Measurements from ENCODE around the gene WWOX. TPM values are rescaled to one million over a fixed set of nuclear protein-coding genes. Genes with fewer than 3 reads are reported as not detected.

The WWOX gene
- total RNA-seq, 1 donor from 2014 or later, result 43.2 TPM

GRCh38 chr16:79064256-79064972 is 965.0 kb downstream of the WWOX start:
- Mint-ChIP-seq H3K4me1 (ENCODE audit: low read depth) (peaks cover 7% of the 10 kb centered on the region), H3K9me3 (ENCODE audit: low read depth) (no peaks in the 10 kb centered on the region), H3K27ac (no peak overlapping the region), H3K4me3 (ENCODE audit: low read depth) (no peak overlapping the region), H3K27me3 (peaks cover 44% of the 10 kb centered on the region), H3K36me3 (ENCODE audit: insufficient read depth) (no peaks in the 10 kb centered on the region)
- DNase-seq (ENCODE audit: low spot score, unreplicated experiment), result no peak
- TF ChIP-seq, protein P1, sequence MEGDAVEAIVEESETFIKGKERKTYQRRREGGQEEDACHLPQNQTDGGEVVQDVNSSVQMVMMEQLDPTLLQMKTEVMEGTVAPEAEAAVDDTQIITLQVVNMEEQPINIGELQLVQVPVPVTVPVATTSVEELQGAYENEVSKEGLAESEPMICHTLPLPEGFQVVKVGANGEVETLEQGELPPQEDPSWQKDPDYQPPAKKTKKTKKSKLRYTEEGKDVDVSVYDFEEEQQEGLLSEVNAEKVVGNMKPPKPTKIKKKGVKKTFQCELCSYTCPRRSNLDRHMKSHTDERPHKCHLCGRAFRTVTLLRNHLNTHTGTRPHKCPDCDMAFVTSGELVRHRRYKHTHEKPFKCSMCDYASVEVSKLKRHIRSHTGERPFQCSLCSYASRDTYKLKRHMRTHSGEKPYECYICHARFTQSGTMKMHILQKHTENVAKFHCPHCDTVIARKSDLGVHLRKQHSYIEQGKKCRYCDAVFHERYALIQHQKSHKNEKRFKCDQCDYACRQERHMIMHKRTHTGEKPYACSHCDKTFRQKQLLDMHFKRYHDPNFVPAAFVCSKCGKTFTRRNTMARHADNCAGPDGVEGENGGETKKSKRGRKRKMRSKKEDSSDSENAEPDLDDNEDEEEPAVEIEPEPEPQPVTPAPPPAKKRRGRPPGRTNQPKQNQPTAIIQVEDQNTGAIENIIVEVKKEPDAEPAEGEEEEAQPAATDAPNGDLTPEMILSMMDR (IDR thresholded peaks at IDR 0.05; ENCODE audit: unreplicated experiment), result no peak

DNA sequence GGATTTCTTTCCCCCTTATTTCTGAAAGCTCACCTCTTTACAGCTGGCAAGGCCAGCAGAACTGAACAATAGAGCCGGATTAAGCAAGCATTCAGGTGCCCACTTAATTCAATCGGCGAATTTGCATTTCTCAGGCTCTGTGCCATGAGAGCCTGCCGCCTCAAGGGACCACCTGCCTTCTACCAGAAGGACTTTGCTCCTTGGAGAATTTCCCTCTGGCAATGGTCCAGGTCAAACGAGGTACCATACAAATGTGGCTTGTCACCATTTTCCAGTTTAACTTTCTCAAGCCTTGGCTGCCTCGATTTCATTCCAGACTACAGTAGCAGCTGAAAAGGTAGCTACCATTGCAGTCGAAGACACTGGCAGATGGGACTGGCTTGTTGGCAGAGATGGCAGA is 967.1 kb downstream of the WWOX start:
- Mint-ChIP-seq H3K36me3 (ENCODE audit: insufficient read depth) (no peaks in the 10 kb centered on the region), H3K27ac (no peak overlapping the region), H3K9me3 (ENCODE audit: low read depth) (no peaks in the 10 kb centered on the region), H3K4me1 (ENCODE audit: low read depth) (peaks cover 12% of the 10 kb centered on the region), H3K4me3 (ENCODE audit: low read depth) (no peak overlapping the region), H3K27me3 (peaks cover 45% of the 10 kb centered on the region)
- TF ChIP-seq, protein P1 (IDR thresholded peaks at IDR 0.05; ENCODE audit: unreplicated experiment), result no peak
- DNase-seq (ENCODE audit: low spot score, unreplicated experiment), result no peak

GRCh38 chr16:79067600-79067999 is 968.1 kb downstream of the WWOX start:
- no peaks in the 10 kb centered on the region for H3K36me3 Mint-ChIP-seq (ENCODE audit: insufficient read depth)
- no peak overlapping the region for H3K4me3 Mint-ChIP-seq (ENCODE audit: low read depth)
- H3K9me3 Mint-ChIP-seq (ENCODE audit: low read depth), result no peaks in the 10 kb centered on the region
- DNase-seq (ENCODE audit: low spot score, unreplicated experiment), result no peak
- H3K27ac Mint-ChIP-seq, result no peak overlapping the region
- peaks cover 12% of the 10 kb centered on the region for H3K4me1 Mint-ChIP-seq (ENCODE audit: low read depth)
- TF ChIP-seq, protein P1 (IDR thresholded peaks at IDR 0.05; ENCODE audit: unreplicated experiment), result no peak
- H3K27me3 Mint-ChIP-seq, result peaks cover 43% of the 10 kb centered on the region

DNA sequence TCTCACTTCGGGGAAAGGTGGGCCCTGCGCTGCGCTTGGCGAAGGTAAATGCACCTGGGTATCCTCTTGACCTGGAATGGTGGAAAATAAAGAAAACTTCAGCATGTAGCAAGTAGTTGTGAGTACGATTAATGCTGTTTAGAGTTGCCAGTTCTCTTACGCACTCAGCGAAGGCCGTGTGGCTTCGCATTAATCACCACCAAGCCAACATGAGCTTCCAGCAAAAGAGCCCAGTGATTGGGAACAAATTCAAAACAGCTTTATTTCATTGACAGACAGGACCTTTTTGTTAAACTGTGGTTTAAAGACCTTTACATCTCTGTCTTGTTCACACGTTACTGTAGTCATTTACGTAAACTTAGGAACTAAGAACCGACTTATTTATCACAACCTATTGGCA is 969.7 kb downstream of the WWOX start:
- H3K36me3 Mint-ChIP-seq (ENCODE audit: insufficient read depth), result no peaks in the 10 kb centered on the region
- H3K27me3 Mint-ChIP-seq, result peaks cover 40% of the 10 kb centered on the region
- DNase-seq (ENCODE audit: low spot score, unreplicated experiment), result no peak
- H3K4me1 Mint-ChIP-seq (ENCODE audit: low read depth), result peaks cover 12% of the 10 kb centered on the region
- H3K4me3 Mint-ChIP-seq (ENCODE audit: low read depth), result no peak overlapping the region
- H3K27ac Mint-ChIP-seq, result no peak overlapping the region
- no peaks in the 10 kb centered on the region for H3K9me3 Mint-ChIP-seq (ENCODE audit: low read depth)
- TF ChIP-seq, protein P1 (IDR thresholded peaks at IDR 0.05; ENCODE audit: unreplicated experiment), result no peak

DNA sequence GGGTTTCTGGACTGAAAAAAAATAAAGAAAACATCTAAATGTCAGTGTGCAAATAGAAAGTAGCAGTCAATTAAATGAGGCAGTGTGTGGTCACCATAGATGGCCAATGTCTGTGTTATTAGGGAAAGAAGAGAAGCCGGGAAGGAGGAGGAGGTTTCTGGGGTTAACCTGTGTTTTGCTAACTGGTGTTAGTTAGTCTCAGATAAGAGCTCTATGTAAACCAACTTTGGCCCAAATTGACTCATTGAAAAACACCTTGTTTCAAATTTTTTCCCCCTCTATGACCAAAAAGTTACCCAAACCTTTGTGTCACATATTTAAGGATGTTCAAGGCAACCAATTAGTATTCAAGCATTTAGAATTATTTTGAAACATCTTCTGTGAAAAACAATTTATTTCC is 970.2 kb downstream of the WWOX start:
- Mint-ChIP-seq H3K4me3 (ENCODE audit: low read depth) (no peak overlapping the region), H3K27ac (no peak overlapping the region), H3K9me3 (ENCODE audit: low read depth) (no peaks in the 10 kb centered on the region), H3K4me1 (ENCODE audit: low read depth) (peaks cover 12% of the 10 kb centered on the region), H3K27me3 (peaks cover 35% of the 10 kb centered on the region), H3K36me3 (ENCODE audit: insufficient read depth) (no peaks in the 10 kb centered on the region)
- TF ChIP-seq, protein P1 (IDR thresholded peaks at IDR 0.05; ENCODE audit: unreplicated experiment), result no peak
- no peak for DNase-seq (ENCODE audit: low spot score, unreplicated experiment)
